Small intestine (tissue), 7 donors: ENCODE results near the gene ATP6V1C2. TPM values are rescaled to one million over a fixed set of nuclear protein-coding genes. Genes with fewer than 3 reads are reported as not detected.
"Not testable (repeated sequence)": the region's sequence is repeated elsewhere in the genome, so short reads cannot be mapped to it uniquely, and the experiment has no call there.

Experiments
- DNase-seq, 2 donors: peaks; one replicate each; pipeline versions ENCODE4 v3.0.0 to v3.0.0-alpha.2; 2013
- FAIRE-seq: peaks from 2 replicates; lab custom pipeline; 2012; peaks lifted over from hg19 to GRCh38; lab: Jason Lieb, UNC
- H3K27ac ChIP-seq, 3 donors: one replicate each; pipeline ENCODE4 v1.5.1; 2013; ENCODE audit warnings: low read length in 2 of 3, mild to moderate bottlenecking in 2 of 3, control low read depth in 1 of 3, inconsistent platforms in 1 of 3, low read depth in 1 of 3, moderate library complexity in 1 of 3
- H3K27me3 ChIP-seq, 3 donors: one replicate each; pipeline ENCODE4 v1.6.1; 2013; ENCODE audit warnings: low read length in 3 of 3, inconsistent platforms in 1 of 3; ENCODE audit not compliant: control insufficient read depth in 3 of 3, insufficient read depth in 3 of 3
- H3K36me3 ChIP-seq, 3 donors: one replicate each; pipeline ENCODE4 v1.6.1; 2013; ENCODE audit warnings: low read length in 3 of 3, inconsistent platforms in 1 of 3, low read depth in 1 of 3, mild to moderate bottlenecking in 1 of 3, moderate library complexity in 1 of 3; ENCODE audit not compliant: control insufficient read depth in 3 of 3, insufficient read depth in 2 of 3
- H3K4me1 ChIP-seq, 3 donors: one replicate each; pipeline ENCODE4 v1.6.1; 2013; ENCODE audit warnings: low read length in 2 of 3, inconsistent platforms in 1 of 3, low read depth in 1 of 3, mild to moderate bottlenecking in 1 of 3, moderate library complexity in 1 of 3; ENCODE audit not compliant: control insufficient read depth in 3 of 3, insufficient read depth in 2 of 3
- H3K4me3 ChIP-seq, 3 donors: one replicate each; pipeline ENCODE4 v1.5.1; 2013; ENCODE audit warnings: low read length in 3 of 3, control low read depth in 1 of 3, inconsistent platforms in 1 of 3, low read depth in 1 of 3, mild to moderate bottlenecking in 1 of 3, moderate library complexity in 1 of 3
- H3K9me3 ChIP-seq, 2 donors: one replicate each; pipeline ENCODE4 v1.6.1; 2013; ENCODE audit warnings: low read depth in 1 of 2, low read length in 1 of 2; ENCODE audit not compliant: control insufficient read depth in 2 of 2, insufficient read depth in 1 of 2
- WGBS, 3 donors: extraction: QIAGEN DNeasy Blood & Tissue Kit; methylation state at CpG; one replicate each; pipeline ENCODE4 v1.1.7; 2013; 5-methylcytosine and 5-hydroxymethylcytosine counted together
- polyA plus RNA-seq, 4 donors: library from polyadenylated mRNA; stranded (reverse) in 3 of 4; unstranded in 1 of 4; fragments of 200-250 nt in 3 of 4; fragments of 120-200 nt in 1 of 4; gene quantifications; one replicate each; pipeline versions ENCODE4 v1.2.1 to v1.2.3, GENCODE V29; 2013
- donor health status: healthy with polysubstance abuse.
- donor health status: control.
- donor health status: control.
- donor health status: Bipolar disorder and iron deficiency.
- donor health status: healthy.

ATP6V1C2 gene
- polyA plus RNA-seq, 4 donors = 0.22 to 3.6 (median 0.92) TPM

DNA sequence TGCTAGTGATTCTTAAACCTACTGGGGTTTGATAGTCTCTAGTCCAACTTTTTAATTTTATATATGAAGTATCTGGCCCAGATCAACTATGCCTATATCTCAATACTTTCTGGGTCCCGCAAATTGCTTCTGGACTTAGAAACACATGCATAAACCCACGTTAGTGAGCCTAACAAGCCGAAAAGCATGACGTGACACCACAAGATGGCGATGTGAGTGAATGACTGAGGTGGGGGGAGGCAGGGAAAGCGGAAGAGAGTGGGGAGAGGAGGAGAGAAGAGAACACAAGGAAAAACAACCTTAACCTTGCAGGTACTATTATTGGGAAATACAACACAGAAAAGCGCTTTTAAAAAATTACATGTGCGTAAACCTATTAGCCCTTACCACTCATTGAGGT, 77.4 kb downstream of the ATP6V1C2 start:
- H3K27ac ChIP-seq = no peak overlapping the region
- peaks cover 0 to 3% (median 2%) of the 10 kb centered on the region in 3 donors for H3K4me1 ChIP-seq
- no peak for DNase-seq
- FAIRE-seq = no peak
- 85 to 89% (median 87%) methylated on average over 8 of the region's 8 CpGs for WGBS, 3 donors
- no peak overlapping the region for H3K4me3 ChIP-seq
- H3K27me3 ChIP-seq = no peaks in the 10 kb centered on the region
- no peaks in the 10 kb centered on the region for H3K9me3 ChIP-seq
- H3K36me3 ChIP-seq = peaks cover 6 to 38% (median 17%) of the 10 kb centered on the region in 3 donors

DNA sequence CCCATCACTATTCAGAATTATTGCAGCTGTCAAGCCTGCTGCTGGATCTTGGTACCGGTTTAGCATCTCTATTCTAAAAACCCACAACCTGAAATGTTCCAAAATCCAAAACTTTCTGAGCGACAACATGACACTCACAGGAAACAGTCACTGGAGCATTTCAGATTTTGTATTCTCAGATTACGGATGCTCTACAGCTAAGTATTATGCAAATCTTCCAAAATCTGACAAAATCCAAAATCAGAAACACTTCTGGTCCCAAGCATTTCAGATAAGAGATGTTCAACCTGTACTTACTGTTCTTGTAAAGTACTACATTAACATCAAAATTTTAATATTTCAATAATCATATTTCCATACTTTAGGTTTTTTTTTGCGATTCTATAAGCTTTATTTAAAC, 78.7 kb downstream of the ATP6V1C2 start:
- H3K27ac ChIP-seq = no peak overlapping the region
- H3K9me3 ChIP-seq = no peaks in the 10 kb centered on the region
- peaks cover 2 to 29% (median 17%) of the 10 kb centered on the region in 3 donors for H3K36me3 ChIP-seq
- H3K4me3 ChIP-seq = no peak overlapping the region
- H3K27me3 ChIP-seq = no peaks in the 10 kb centered on the region
- DNase-seq (no peak), FAIRE-seq (no peak)
- WGBS, 3 donors = 97 to 99% (median 98%) methylated on average over 4 of the region's 4 CpGs
- peaks cover 0 to 3% (median 0%) of the 10 kb centered on the region in 3 donors for H3K4me1 ChIP-seq

DNA sequence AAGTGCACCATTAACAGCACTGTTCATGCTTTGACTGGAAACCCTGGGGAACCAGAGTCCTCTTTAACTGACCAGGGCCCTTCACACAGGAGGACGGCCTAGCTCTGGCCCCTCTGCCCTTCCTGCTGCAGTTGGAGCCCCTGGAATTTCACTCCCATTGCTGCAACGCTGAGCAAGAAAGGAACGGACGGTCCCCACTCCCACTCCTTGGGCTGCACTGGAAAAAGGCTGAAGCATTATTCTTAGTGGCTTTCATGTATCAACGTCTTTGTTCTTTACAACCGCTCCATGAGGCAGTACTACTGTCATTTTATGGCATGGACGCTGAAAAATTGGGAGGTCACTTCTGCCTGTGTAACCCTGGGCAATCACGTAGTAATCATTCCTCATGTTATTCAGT, 81.2 kb downstream of the ATP6V1C2 start:
- Histone ChIP-seq H3K4me3 (no peak overlapping the region), H3K9me3 (no peaks in the 10 kb centered on the region), H3K27ac (no peak overlapping the region), H3K27me3 (no peaks in the 10 kb centered on the region), H3K4me1 (peaks cover 0 to 3% (median 3%) of the 10 kb centered on the region in 3 donors), H3K36me3 (peaks cover 2 to 24% (median 10%) of the 10 kb centered on the region in 3 donors)
- FAIRE-seq (no peak), DNase-seq (no peak)
- WGBS, 3 donors = 79 to 82% (median 80%) methylated on average over 8 of the region's 8 CpGs

DNA sequence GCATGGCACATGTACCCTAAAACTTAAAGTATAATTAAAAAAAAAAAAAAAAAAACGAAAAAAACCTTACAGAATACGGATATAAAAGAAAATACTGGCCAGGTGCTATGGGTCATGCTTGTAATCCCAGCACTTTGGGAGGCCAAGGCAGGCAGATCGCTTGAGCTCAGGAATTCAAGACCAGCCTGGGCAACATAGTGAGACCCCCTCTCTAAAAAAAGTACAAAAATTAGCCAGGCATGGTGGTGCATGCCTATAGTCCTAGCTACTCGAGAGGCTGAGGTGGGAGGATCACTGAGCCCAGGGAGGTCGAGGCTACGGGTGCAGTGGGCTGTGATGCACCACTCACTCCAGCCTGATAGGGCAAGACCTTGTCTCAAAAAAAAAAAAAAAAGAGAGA, 84.6 kb downstream of the ATP6V1C2 start:
- peaks cover 2 to 18% (median 4%) of the 10 kb centered on the region in 3 donors for H3K36me3 ChIP-seq
- 90 to 95% (median 95%) methylated on average over 6 of the region's 6 CpGs for WGBS, 3 donors
- DNase-seq, H3K27me3 ChIP-seq, FAIRE-seq, H3K4me3 ChIP-seq, H3K27ac ChIP-seq, H3K9me3 ChIP-seq: not testable (repeated sequence)
- H3K4me1 ChIP-seq = peaks cover 3 to 20% (median 3%) of the 10 kb centered on the region in 3 donors

DNA sequence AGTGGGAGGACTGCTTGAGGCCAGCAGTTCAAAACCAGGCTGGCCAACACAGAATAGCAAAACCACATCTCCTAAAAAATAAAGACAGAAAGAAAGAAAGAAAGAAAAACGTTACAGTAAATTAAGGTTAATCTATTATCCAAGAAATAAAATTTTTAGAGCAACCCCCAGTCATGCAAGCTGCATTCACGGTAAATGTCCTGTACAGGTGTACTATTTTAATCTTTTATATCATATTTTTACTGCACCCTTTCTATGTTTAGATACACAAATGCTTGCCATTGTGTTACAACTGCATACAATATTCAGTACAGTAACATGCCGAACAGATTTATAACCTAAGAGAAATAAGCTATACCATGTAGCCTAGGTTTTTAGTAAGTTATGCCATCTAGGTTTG, 85.1 kb downstream of the ATP6V1C2 start:
- DNase-seq = no peak
- no peaks in the 10 kb centered on the region for H3K27me3 ChIP-seq
- no peak overlapping the region for H3K27ac ChIP-seq
- peaks cover 2 to 17% (median 2%) of the 10 kb centered on the region in 3 donors for H3K36me3 ChIP-seq
- H3K9me3 ChIP-seq = no peaks in the 10 kb centered on the region
- no peak for FAIRE-seq
- whole genome bisulfite sequencing, 3 donors = 53 to 76% (median 67%) methylated on average over 3 of the region's 3 CpGs
- peaks cover 3 to 25% (median 3%) of the 10 kb centered on the region in 3 donors for H3K4me1 ChIP-seq
- H3K4me3 ChIP-seq = no peak overlapping the region

DNA sequence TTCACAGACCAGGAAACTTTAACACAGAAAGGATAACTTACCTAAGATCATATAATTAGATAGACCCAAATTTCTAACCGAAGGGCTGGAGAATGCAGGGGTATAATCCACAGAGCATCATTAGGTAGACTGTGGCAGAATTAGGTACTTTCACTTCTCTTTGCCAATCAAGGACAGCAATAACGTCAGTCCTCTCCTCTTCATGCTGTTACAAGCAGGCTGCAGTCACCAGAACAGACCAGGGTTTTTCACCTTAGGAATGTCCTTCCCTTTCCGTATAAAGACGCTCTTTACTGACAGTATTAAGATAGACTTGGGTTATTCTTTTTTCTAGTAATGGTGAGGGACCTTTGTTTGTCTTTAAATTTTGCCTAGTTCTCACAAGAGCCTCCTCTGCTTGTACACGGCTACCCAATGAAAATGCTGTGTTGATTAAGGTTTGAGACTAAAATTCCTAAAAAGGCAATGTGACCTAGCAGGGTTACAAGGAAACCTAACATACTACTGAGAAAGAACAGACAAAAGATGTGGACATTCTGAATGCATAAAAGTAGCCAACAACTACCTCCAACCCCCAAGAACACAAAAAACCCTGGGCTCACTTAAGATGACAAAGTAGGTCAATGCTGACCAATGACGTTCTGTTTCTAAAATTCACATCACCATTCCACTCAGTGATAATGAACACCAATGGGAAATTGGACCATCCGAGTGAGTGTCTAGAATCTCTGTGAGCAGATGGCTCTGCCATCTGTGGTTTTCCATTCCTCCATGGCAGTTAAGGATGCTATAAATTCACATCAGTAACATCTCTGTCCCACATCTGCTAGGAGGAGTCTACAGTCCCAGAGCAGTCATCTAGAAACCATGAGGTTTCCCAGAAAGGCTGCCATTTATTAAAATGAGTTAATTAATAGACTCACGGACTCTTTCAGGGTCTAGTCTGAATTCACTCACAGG, 89.1 kb downstream of the ATP6V1C2 start:
- Histone ChIP-seq H3K4me3 (peak overlapping the region in 1 of 3 donors; percentile 80), H3K27me3 (no peaks in the 10 kb centered on the region), H3K4me1 (peaks cover 3 to 25% (median 9%) of the 10 kb centered on the region in 3 donors), H3K27ac (peak overlapping the region in 1 of 3 donors; percentile 55), H3K9me3 (no peaks in the 10 kb centered on the region), H3K36me3 (peaks cover 0 to 12% (median 2%) of the 10 kb centered on the region in 3 donors)
- 20 to 28% (median 23%) methylated on average over 8 of the region's 8 CpGs for WGBS, 3 donors
- FAIRE-seq (no peak), DNase-seq (peak; percentile 27 to 30)

DNA sequence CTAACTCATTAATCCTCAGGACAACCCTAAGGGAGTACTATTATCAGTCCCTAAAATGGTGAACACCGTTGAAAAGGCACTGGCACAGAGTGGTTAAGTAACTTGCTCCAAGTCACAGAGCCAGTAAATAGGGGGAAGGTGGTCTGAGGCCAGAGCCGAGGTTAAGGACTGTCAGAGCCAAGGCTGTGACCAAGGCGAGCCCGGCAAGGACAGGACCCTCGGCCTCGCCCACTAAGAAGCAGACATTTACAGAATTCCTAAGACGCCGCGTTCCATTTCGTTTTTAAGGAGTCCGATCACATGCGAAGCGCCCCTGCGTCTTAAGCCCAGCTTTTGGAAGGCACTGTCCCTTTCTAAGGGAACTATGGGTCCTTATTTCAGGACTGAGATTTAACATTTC, 90.1 kb downstream of the ATP6V1C2 start:
- Histone ChIP-seq H3K4me1 (peaks cover 3 to 25% (median 9%) of the 10 kb centered on the region in 3 donors), H3K36me3 (peaks cover 0 to 9% (median 2%) of the 10 kb centered on the region in 3 donors)

DNA sequence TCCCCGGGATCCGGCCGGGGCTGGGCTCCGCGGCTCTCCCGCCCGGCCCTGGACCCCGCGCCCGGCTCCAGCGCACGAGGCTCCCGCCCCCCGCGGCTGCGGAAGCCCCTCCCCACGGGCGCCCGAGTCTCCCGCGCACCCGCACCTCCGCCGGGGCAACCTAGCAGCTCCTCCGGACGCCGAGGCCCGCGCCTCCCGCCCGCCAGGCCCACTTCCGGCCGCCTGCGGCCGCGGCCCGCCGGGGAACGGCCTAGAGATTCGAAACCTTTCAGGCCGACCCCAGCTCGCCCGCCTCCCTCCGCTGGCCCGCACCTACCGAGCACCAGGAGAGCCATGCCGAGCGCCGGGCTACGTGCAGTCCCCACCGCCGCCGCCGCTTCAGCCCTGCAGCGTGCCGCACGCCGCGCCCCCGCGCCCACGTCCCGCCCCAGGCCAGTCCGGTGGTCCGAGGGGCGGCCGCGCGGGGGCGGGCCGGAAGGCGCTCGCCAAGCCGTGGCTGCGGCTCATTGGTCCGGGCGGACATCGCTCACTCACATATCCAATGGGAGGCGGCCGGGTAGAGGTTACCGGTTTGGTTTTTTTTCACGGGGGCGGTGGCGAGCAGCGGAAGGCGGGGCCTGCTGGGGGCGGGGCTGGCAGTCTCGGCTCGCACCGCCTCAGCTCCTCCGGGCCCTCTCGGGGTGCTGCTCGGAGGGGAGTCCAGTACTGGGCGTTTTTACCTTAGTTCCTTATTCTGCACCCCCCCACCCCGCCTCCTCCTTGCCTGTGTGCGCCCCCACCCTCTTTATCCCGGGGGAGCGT, 91.1 kb downstream of the ATP6V1C2 start, which contains the start of gene PDIA6:
Gene PDIA6 (minus strand): TSS at position 424 of the 801 bp plus-strand sequence. CDS start 89 bp downstream, at position 335.
- peaks cover 0 to 4% (median 0%) of the 10 kb centered on the region in 3 donors for H3K27me3 ChIP-seq
- peak within 1 kb of the TSS; percentile 76 to 97 (median 80) for H3K4me3 ChIP-seq
- FAIRE-seq (no peak), DNase-seq (peak; percentile 97 to 99)
- H3K4me1 ChIP-seq = peaks cover 3 to 22% (median 9%) of the 10 kb centered on the region in 3 donors
- peaks cover 0 to 9% (median 2%) of the 10 kb centered on the region in 3 donors for H3K36me3 ChIP-seq
- no peaks in the 10 kb centered on the region for H3K9me3 ChIP-seq
- 0 to 1% (median 0%) methylated on average over 72 to 98 of the region's 98 CpGs for WGBS, 3 donors
- peak within 1 kb of the TSS; percentile 76 to 89 (median 79) for H3K27ac ChIP-seq

More for the DNA sequence above, 90.1 kb downstream of the ATP6V1C2 start:
- 3 to 5% (median 4%) methylated on average over 14 of the region's 14 CpGs for WGBS, 3 donors
- H3K27ac ChIP-seq = peak overlapping the region in 2 of 3 donors; percentile 16 to 89
- no peaks in the 10 kb centered on the region for H3K27me3 ChIP-seq
- no peak for FAIRE-seq
- peak overlapping the region; percentile 76 to 97 (median 80) for H3K4me3 ChIP-seq
- DNase-seq = peak in 1 of 2 donors; percentile 48
- no peaks in the 10 kb centered on the region for H3K9me3 ChIP-seq
